Mesothelial cell of epicardium (in vitro differentiated cells): ENCODE measurements around the gene STH. TPM values are rescaled to one million over a fixed set of nuclear protein-coding genes. Genes with fewer than 3 reads are reported as not detected.

ENCODE experiments used
- DNase-seq, 2 experiments: peaks; one replicate each; pipeline ENCODE4 v3.0.0; 2021; ENCODE audit warnings: low spot score in 2 of 2; ENCODE audit not compliant: unreplicated experiment in 2 of 2
- H3K27ac Mint-ChIP-seq: 2 replicates; pipeline ENCODE4 v1.8.0; 2021; ENCODE audit warnings: mixed read lengths
- H3K27me3 Mint-ChIP-seq: 2 replicates; pipeline ENCODE4 v1.8.0; 2021; ENCODE audit warnings: low read depth, mixed read lengths
- H3K36me3 Mint-ChIP-seq: 2 replicates; pipeline ENCODE4 v1.8.0; 2021; ENCODE audit warnings: mixed read lengths
- H3K4me1 Mint-ChIP-seq: 2 replicates; pipeline ENCODE4 v1.8.0; 2021; ENCODE audit warnings: mixed read lengths
- H3K4me3 Mint-ChIP-seq: 2 replicates; pipeline ENCODE4 v1.8.0; 2021; ENCODE audit warnings: mild to moderate bottlenecking, moderate library complexity, mixed read lengths
- H3K9me3 Mint-ChIP-seq: 2 replicates; pipeline ENCODE4 v1.8.0; 2021; ENCODE audit warnings: mixed read lengths
- total RNA-seq: library from RNA; stranded (reverse); gene quantifications from 3 replicates; pipeline ENCODE4 v1.2.1, GENCODE V29; 2021
- TF ChIP-seq, protein P1 (sequence below): fragments of 200-600 bp; sonication (generic); IDR thresholded peaks from one replicate; pipeline ENCODE4 v1.5.0; 2021; ENCODE audit warnings: antibody characterized with exemption; ENCODE audit not compliant: unreplicated experiment

STH gene
- total RNA-seq, 1 donor from 2014 or later: not detected

DNA sequence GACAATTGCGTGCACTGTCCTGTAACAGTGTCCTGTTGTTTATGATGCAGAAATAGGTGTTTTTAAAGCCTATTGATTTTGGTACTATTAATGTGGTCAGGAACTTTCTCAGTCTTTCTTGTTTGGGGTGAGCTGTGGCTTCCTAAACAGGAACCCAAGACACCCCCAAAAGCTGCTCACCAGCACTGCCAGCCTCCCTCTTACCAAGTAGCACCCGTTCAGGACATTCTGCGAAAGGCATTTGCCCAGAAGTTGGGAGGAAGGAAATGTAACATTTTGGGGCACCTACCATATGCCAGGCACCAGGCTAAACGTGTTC is 21.6 kb upstream of the STH start:
- no peak overlapping the region for H3K4me3 Mint-ChIP-seq
- no peaks in the 10 kb centered on the region for H3K36me3 Mint-ChIP-seq
- TF ChIP-seq, protein P1, sequence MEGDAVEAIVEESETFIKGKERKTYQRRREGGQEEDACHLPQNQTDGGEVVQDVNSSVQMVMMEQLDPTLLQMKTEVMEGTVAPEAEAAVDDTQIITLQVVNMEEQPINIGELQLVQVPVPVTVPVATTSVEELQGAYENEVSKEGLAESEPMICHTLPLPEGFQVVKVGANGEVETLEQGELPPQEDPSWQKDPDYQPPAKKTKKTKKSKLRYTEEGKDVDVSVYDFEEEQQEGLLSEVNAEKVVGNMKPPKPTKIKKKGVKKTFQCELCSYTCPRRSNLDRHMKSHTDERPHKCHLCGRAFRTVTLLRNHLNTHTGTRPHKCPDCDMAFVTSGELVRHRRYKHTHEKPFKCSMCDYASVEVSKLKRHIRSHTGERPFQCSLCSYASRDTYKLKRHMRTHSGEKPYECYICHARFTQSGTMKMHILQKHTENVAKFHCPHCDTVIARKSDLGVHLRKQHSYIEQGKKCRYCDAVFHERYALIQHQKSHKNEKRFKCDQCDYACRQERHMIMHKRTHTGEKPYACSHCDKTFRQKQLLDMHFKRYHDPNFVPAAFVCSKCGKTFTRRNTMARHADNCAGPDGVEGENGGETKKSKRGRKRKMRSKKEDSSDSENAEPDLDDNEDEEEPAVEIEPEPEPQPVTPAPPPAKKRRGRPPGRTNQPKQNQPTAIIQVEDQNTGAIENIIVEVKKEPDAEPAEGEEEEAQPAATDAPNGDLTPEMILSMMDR: no peak
- H3K27me3 Mint-ChIP-seq: no peaks in the 10 kb centered on the region
- H3K27ac Mint-ChIP-seq: no peak overlapping the region
- no peak for DNase-seq
- no peaks in the 10 kb centered on the region for H3K4me1 Mint-ChIP-seq
- peaks cover 2% of the 10 kb centered on the region for H3K9me3 Mint-ChIP-seq

DNA sequence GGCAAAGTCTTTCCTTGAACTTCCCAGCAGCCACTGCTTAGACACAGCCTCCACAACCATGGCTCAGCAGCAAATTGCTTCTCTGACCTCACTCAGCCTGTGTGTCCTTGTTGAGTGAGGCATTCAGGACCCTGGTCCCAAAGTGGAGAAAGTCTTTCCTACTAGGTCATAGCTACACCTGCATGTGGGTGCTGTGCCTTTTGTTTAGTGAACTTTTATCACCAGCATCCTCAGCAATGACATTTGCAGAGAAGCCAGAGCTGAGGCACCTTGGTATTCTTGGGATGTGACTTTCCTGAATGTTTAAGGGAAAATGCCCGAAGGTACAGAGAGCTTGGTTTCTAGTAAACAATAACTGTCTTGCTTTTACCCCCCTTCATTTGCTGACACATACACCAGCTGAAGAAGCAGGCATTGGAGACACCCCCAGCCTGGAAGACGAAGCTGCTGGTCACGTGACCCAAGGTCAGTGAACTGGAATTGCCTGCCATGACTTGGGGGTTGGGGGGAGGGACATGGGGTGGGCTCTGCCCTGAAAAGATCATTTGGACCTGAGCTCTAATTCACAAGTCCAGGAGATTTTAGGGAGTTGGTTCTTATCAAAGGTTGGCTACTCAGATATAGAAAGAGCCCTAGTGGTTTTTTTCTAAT is 20.9 kb upstream of the STH start:
- H3K27me3 Mint-ChIP-seq: no peaks in the 10 kb centered on the region
- no peaks in the 10 kb centered on the region for H3K36me3 Mint-ChIP-seq
- TF ChIP-seq, protein P1: no peak
- no peaks in the 10 kb centered on the region for H3K4me1 Mint-ChIP-seq
- H3K9me3 Mint-ChIP-seq: no peaks in the 10 kb centered on the region
- H3K27ac Mint-ChIP-seq: no peak overlapping the region
- no peak for DNase-seq
- H3K4me3 Mint-ChIP-seq: no peak overlapping the region

DNA sequence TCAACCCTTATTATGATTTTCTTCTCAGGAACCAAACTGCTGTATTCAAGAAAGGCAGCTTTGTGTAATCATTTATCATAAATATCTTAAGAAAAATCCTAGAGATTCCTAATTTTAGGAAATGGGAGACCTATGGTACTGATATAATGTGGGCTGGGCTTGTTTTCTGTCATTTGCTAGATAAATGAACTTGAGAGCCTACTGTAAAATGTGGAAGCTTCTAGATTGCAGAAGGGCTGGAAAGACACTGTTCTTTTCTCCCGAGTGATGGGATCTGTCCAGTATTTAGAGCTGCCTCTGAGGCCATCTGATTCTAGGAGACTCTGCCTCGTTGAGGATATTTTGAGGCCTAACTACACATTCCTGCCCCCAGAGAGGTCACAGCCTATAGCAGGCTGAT is 19.9 kb upstream of the STH start:
- no peaks in the 10 kb centered on the region for H3K4me1 Mint-ChIP-seq
- no peak overlapping the region for H3K27ac Mint-ChIP-seq
- no peaks in the 10 kb centered on the region for H3K9me3 Mint-ChIP-seq
- TF ChIP-seq, protein P1: no peak
- DNase-seq: no peak
- H3K4me3 Mint-ChIP-seq: no peak overlapping the region
- no peaks in the 10 kb centered on the region for H3K27me3 Mint-ChIP-seq
- H3K36me3 Mint-ChIP-seq: no peaks in the 10 kb centered on the region

DNA sequence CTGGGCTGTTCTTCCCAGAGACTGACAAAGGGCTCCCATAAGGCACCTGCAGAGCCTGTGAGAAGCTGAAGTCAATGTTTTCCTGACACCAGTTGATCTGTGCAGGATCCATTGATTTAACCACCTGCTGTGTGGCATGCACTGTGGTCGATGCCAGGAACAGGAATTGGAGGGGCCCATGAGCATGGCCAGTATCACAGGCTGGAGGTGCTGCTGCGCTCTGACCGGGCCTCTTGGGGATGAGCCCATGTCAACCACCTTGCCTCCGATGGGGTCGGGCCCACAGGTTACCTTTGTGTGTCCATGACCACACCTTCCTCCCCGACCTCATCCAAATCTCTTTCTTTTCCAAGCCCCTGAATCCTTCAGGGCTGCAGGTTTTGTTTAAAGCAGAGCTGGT is 18.2 kb upstream of the STH start:
- no peaks in the 10 kb centered on the region for H3K9me3 Mint-ChIP-seq
- no peak overlapping the region for H3K27ac Mint-ChIP-seq
- TF ChIP-seq, protein P1: no peak
- no peaks in the 10 kb centered on the region for H3K4me1 Mint-ChIP-seq
- H3K36me3 Mint-ChIP-seq: no peaks in the 10 kb centered on the region
- H3K27me3 Mint-ChIP-seq: no peaks in the 10 kb centered on the region
- DNase-seq: no peak
- no peak overlapping the region for H3K4me3 Mint-ChIP-seq

DNA sequence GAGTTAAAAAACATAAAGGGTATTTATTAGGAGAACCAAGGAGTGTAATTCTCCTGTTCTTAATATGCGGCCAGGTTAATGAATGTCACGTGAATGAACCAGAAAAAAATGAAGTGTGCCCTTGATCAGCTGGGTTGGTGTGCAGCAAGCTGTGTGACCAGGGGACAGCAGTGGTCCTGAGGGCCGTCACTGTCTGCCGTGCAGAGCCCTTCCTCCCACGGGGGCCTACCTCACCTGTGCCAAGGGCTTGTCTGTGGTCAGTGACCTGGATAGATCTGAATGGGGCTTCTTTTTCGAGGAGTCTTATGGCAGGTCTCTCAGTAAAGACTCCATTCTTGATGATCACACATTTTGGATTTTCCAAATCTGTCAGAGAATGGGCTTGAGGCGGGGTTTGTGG is 17.7 kb upstream of the STH start:
- Mint-ChIP-seq H3K4me3 (no peak overlapping the region), H3K27me3 (no peaks in the 10 kb centered on the region), H3K4me1 (no peaks in the 10 kb centered on the region), H3K27ac (no peak overlapping the region), H3K9me3 (no peaks in the 10 kb centered on the region), H3K36me3 (no peaks in the 10 kb centered on the region)
- no peak for DNase-seq
- TF ChIP-seq, protein P1: no peak
